ENCODE data around the gene ZFAND6.

The ZFAND6 gene

DNA sequence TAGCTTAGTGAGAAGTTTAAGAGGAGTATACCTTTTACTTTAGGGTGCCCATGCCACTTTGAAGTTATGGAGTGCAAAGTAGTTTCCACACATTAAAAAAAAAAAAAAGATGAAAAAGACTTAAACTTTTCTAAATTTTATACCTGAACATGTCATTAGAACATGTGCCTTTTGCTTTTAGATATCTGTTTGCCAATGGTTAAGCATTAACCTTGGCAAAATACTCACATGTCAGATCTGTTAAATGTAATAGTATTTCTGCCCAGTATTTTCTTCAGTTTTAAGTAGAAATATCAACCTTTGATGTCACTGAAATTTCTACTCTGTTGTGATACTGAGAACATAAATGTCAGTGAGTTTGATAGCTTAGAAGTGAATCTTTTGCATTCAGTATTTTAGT lies 12.2 kb downstream of the ZFAND6 start:
- Mint-ChIP-seq H3K4me1 (peaks cover 49% of the 10 kb centered on the region), H3K9me3 (no peaks in the 10 kb centered on the region), H3K36me3 (ENCODE audit: low read depth) (no peaks in the 10 kb centered on the region), H3K4me3 (no peak overlapping the region), H3K27me3 (ENCODE audit: low read depth) (no peaks in the 10 kb centered on the region), H3K27ac (peak overlapping the region in 1 of 3 experiments; percentile 29)
- TF ChIP-seq, protein P1, sequence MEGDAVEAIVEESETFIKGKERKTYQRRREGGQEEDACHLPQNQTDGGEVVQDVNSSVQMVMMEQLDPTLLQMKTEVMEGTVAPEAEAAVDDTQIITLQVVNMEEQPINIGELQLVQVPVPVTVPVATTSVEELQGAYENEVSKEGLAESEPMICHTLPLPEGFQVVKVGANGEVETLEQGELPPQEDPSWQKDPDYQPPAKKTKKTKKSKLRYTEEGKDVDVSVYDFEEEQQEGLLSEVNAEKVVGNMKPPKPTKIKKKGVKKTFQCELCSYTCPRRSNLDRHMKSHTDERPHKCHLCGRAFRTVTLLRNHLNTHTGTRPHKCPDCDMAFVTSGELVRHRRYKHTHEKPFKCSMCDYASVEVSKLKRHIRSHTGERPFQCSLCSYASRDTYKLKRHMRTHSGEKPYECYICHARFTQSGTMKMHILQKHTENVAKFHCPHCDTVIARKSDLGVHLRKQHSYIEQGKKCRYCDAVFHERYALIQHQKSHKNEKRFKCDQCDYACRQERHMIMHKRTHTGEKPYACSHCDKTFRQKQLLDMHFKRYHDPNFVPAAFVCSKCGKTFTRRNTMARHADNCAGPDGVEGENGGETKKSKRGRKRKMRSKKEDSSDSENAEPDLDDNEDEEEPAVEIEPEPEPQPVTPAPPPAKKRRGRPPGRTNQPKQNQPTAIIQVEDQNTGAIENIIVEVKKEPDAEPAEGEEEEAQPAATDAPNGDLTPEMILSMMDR (IDR thresholded peaks at IDR 0.05; ENCODE audit: unreplicated experiment in 3 of 3), result no peak

DNA sequence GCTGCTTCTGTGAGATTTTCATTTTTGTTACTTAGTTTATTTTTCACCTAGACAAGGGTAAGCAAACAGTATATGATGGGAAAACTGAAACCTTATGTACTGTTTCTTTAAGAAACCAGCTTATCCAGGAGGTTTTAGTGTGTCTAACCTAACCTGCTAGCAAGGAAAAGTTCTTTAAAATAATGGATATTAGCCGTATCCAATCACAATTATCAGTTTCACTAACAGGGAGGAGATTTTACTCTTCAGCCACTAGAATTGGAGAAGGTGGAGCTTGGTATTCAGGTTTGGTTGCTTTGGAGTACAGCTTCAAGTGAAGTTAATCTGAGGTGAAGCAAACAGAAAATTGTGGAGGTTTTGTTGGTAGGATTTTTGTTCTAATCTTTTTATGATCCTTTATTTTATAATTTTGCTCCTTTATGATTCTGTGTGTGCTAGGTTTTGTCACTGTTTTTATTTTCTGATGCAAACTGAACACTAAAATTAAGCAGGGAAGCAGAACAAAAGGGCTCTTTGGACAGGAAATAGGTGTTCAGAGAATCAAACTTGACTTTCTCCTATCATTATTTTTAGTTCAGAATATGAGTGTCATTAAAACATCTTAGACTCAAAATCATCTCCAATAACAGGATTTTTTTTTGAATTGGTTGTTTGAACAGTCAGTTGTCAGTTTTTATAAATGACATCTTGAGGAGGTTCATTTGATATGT lies 13.0 kb downstream of the ZFAND6 start:
- Mint-ChIP-seq H3K9me3 (no peaks in the 10 kb centered on the region), H3K27me3 (ENCODE audit: low read depth) (no peaks in the 10 kb centered on the region), H3K4me1 (peaks cover 54% of the 10 kb centered on the region), H3K27ac (peak overlapping the region; percentile 29 to 83 (median 77)), H3K36me3 (ENCODE audit: low read depth) (no peaks in the 10 kb centered on the region), H3K4me3 (peak overlapping the region; percentile 87 to 96 (median 94))
- TF ChIP-seq, protein P1 (IDR thresholded peaks at IDR 0.05; ENCODE audit: unreplicated experiment in 3 of 3), result no peak

DNA sequence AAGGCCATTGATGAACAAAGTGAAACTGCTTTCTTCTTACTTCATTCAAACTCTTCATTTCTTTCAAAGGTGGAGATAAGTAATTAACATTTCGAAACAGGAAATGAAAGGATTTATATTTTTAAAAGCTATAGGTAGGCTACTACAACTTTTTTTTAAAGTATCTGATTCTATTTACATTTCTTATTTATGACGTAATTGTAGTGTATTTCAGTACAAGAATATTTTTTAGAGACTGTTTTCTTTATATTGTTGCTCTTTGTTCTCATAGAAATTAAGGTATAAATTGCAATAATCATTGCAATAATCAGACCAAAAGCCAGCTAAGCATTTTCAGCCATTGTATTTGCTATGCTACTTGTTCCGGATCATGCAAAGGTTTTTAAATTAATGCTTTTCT lies 13.7 kb downstream of the ZFAND6 start:
- Mint-ChIP-seq H3K4me1 (peaks cover 56% of the 10 kb centered on the region), H3K27me3 (ENCODE audit: low read depth) (no peaks in the 10 kb centered on the region)

DNA sequence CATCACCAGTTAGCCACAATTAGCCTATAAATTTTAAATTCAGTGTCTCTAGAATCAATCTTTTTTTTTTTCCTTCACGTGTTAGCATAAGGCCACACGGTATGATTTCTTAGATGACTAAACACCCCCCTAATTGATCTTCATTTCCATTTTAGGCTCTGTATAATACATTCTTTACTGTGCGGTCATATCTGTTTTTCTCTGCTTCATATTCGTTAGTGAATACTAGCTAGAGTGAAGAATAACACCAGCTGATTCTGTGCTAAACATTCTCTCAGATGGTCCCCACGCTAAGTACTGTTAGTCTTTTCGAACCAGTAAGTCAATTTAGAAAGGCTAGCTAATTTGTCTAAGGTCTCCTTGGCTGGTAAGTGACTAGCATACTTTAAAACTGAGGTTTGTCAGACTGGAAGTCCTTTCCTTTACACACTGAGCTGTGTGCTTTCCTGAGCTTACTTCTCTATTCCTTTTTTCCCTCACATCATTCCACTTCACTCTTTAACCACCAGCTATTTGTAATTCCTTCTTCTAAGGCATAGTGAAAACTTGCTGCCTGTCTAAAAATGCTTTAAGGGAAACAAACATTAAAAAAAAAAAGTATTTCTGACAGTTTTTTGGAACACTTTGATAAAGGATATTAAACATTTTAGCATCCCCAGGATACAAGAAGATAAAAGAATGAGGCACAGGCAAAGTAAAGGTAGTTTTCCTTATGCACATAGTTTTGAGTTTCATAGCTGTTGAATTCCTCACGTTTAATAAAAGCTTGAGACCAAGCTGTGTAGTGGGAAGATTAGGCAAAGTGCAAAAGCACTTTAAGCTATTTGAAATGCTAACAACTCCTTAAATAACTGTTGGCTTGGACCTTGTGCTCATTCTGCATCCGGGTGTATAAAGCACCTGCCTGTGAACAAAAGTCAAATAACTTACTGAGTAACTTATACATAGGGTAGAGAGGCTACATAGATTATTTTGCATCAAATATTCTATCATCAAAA lies 17.1 kb downstream of the ZFAND6 start:
- Mint-ChIP-seq H3K27ac (peak overlapping the region; percentile 0 to 78 (median 56)), H3K4me3 (peak overlapping the region in 2 of 3 experiments; percentile 6 to 24), H3K27me3 (ENCODE audit: low read depth) (no peaks in the 10 kb centered on the region), H3K4me1 (peaks cover 43% of the 10 kb centered on the region), H3K9me3 (no peaks in the 10 kb centered on the region), H3K36me3 (ENCODE audit: low read depth) (peaks cover 11% of the 10 kb centered on the region)
- TF ChIP-seq, protein P1 (IDR thresholded peaks at IDR 0.05; ENCODE audit: unreplicated experiment in 3 of 3), result no peak

More for the DNA sequence above, 13.7 kb downstream of the ZFAND6 start:
- Mint-ChIP-seq H3K4me3 (peak overlapping the region; percentile 87 to 96 (median 94)), H3K27ac (peak overlapping the region in 1 of 3 experiments; percentile 29), H3K9me3 (no peaks in the 10 kb centered on the region), H3K36me3 (ENCODE audit: low read depth) (peaks cover 3% of the 10 kb centered on the region)
- TF ChIP-seq, protein P1 (IDR thresholded peaks at IDR 0.05; ENCODE audit: unreplicated experiment in 3 of 3), result no peak

DNA sequence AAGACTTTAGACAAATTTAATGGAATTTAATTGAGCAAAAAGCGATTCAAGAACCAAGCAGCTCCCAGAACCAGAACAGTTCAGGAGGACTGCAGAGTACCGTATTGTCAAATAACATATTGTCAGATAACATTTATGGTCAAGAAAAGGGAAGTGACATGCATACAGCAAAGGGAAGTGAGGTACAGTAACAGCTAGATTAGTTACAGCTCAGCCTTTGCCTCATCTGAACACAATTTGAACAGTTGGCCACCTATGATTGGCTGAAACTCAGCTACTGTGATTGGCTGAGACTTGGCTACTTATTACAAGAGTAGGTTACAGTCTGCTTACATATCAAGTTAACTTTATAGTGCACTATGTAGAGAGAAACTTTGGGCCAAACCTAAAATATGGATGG lies 21.9 kb downstream of the ZFAND6 start:
- H3K36me3 Mint-ChIP-seq (ENCODE audit: low read depth), result peaks cover 11% of the 10 kb centered on the region
- H3K27ac Mint-ChIP-seq, result no peak overlapping the region

More for the DNA sequence above, 21.9 kb downstream of the ZFAND6 start:
- TF ChIP-seq, protein P1 (IDR thresholded peaks at IDR 0.05; ENCODE audit: unreplicated experiment in 3 of 3), result no peak
- no peaks in the 10 kb centered on the region for H3K9me3 Mint-ChIP-seq
- H3K4me1 Mint-ChIP-seq, result peaks cover 15% of the 10 kb centered on the region
- no peak overlapping the region for H3K4me3 Mint-ChIP-seq
- H3K27me3 Mint-ChIP-seq (ENCODE audit: low read depth), result no peaks in the 10 kb centered on the region

Measured in nephron (organoid).